HG02938 (cell line): ENCODE measurements around the gene ERI2.

Source experiments
- ATAC-seq: cut with Tn5 transposase; IDR thresholded peaks from one replicate; pipeline ENCODE4 v1.9.1; 2021; ENCODE audit warnings: mild to moderate bottlenecking, moderate library complexity; ENCODE audit not compliant: unreplicated experiment

ERI2 gene, protein sequence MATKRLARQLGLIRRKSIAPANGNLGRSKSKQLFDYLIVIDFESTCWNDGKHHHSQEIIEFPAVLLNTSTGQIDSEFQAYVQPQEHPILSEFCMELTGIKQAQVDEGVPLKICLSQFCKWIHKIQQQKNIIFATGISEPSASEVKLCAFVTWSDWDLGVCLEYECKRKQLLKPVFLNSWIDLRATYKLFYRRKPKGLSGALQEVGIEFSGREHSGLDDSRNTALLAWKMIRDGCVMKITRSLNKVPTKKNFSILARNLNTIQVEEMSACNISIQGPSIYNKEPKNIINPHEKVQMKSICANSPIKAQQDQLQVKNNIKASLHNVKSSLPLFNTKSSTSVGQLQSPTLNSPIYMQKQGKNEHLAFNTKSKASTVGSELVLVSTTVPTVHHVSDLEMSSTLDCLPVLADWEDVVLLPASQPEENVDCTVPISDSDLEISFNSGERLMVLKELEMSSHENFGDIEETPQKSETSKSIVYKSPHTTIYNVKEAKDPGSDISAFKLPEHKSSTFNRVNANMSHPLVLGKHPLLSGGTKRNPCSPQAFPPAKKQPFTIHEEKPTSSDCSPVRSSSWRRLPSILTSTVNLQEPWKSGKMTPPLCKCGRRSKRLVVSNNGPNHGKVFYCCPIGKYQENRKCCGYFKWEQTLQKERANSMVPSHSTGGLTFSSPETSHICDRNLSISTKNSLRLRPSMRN

DNA sequence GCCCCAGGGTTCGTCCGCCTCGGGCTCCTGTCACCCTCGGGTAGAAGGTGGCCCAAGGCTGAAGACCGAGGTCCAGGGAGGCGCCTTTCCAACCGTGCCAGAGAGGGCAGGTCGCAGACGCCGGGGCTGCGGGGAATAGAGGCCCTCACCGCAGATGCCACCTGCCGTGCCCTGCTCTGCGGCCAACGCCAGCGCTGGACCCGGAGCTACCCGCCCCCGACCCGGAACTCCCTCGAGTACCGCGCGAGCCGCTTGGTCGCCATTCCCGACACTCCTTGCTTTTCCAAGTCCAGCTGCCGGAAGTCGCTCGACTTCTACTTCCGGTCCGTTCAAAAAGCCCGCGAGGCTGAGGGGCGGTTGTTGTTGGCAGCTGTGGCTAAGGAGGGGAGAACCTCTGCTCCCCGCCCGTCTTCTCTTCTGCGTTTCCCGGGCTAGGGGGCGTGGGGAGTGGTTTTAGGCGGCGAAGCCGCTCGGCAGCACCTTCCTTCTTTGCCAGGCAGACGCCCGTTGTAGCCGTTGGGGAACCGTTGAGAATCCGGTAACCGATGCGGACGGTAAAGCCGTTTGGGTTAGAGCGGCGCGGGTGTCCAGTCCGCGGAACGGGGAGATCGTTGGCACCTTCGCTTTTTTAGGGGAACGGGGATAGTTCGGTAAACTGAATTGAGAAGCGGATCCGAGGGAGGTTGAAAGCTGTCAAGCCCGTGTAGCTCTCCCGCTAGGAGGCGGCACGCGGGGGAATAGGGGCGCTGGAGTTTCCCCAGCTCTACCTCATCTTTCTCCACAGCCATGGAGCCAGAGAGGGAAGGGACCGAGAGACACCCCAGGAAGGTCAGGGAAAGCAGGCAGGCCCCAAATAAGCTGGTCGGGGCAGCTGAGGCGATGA lies at the start of gene ERI2, which contains the start of gene REXO5:
ERI2 (minus strand) TSS at position 305 of the 883 bp plus-strand sequence; CDS start at position 263, 42 bp downstream.
REXO5 (plus strand) TSS at position 360 of the 883 bp plus-strand sequence; CDS start at position 787, 427 bp downstream.
- ATAC-seq = peak; percentile 80

DNA sequence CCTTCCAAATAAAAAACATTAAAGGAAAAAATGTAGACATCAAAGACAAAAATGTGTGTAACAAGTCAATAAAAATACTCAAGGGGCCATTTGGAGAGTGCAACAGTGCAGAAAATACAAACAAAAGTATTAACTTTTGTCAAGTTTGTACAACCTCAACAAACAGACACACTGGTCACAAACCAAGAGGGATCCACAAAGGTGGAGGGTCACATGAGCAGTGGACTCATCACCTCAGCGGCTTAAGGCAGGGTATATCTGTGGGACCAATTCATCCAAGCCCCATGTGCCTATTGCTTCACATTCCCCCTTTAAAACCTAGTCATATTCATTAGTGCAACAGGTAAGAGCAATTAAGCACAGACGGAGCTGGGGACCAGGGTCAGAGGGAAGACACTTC lies 48.7 kb upstream of the ERI2 start:
- ATAC-seq = no peak

- no peak for ATAC-seq
Measured at GRCh38 chr16:20853981-20854620, 47.8 kb upstream of the ERI2 start.

DNA sequence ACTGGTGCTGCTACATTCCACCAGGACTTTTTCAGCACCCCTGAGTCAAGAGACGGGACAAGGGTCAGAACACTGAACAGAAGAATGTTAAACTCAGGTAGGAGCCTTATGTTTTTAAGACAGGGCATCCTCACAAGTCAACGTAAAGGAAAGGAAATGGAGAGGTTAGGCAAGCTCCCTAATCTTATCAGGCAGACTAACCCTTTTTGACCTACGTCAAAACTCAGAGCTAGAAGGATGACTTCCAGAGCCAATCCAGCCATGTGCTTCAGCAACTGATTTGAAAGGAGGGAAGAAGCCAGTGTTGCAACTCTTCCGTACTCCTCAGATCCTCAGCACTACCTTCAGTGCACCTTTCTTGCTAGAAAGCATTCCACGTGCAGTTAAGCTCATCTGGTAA lies 46.9 kb upstream of the ERI2 start:
- ATAC-seq = no peak

GRCh38 chr16:20851601-20852000 lies 45.3 kb upstream of the ERI2 start:
- ATAC-seq = no peak

DNA sequence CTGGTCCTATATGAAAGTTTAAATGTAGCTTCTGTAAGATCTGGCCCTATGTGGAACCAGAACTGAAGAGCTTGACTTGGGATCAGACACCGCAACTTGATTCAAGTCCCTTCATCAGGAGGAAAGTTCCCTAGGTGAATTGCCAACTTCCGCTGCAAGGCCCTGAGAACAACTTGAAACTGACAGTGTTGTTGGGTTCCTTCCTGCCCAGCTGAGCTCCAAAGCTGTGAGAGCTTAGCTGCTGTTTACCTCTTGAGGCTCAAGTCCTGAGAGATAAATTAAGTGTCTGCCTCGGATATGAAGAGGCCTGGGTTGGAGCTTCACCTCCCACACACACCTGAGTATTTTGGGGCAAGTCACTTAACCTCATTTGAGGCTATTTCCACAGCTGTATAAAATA lies 44.7 kb upstream of the ERI2 start:
- no peak for ATAC-seq

DNA sequence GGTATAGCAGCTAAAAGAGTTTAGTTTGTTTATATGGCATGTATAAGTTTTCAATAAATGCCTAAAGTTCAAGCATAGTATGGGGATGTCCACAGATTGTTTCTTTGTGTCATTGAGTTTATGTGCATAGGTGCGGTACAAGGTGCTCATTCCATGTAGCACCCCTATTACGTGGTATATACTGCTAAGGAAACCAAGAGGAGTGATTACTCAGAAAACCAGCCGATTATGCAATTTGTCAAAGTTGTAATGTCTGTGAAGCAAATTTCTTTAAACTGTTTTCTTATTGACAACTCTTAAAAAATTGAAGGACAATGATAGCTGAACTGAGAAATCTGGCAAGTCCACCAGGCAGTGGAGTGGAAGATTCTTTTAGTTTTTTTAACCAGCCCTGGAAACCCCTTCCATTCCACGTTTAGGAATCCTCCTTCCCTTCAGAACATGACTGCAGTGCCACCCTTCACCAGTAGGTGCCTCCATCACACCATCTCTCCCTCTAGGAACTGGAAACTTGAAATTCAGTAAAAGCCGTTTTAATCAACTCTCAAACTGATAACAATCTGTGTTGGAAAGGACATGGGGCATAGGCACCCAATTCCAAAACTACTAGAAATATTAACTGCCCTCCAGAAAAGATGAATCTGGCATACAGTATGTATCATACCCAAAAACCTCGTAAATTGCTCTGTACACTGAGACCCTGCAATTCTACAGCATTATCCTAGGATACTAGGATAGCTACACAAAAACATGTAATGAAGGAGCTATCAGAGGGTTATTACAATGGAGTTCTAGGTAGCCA lies 43.5 kb upstream of the ERI2 start:
- ATAC-seq = no peak

DNA sequence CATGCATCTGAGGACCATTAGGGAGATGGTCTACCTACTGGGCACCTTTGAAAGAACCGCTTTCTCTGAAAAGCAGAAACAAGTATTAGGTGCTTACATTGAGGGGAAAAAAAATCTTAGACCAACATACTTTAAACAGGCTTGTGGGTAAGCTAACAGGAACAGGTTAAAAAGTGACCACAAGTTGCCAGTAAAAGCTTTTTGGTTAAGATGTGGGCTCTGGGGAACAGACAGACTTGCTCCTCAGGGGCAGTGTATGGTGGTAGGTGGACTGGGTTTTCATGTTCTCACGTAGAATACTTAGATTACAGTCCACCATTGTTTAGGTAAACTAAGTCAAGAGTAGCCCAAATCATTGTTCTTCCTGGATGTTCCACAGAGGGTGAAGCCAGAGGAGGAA lies 41.3 kb upstream of the ERI2 start:
- no peak for ATAC-seq

- ATAC-seq = no peak
Measured at GRCh38 chr16:20846551-20846950, 40.3 kb upstream of the ERI2 start.

GRCh38 chr16:20846030-20846429 lies 39.8 kb upstream of the ERI2 start:
- ATAC-seq = no peak

DNA sequence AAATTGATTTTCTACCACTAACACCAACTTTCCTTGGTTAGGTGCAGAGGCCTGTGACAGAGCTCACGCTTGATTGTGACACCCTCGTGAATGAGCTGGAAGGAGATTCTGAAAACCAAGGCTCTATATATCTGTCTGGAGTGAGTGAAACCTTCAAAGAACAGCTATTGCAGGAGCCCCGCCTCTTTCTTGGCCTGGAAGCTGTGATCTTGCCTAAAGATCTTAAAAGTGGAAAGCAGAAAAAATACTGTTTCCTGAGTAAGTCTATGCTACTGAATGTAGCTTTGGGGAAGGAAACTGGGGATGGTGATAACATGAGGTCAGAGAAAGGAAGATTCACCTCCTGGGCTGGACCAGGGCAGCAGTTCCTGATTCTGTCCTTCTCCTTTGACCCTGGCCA lies 38.3 kb upstream of the ERI2 start:
- ATAC-seq = no peak

DNA sequence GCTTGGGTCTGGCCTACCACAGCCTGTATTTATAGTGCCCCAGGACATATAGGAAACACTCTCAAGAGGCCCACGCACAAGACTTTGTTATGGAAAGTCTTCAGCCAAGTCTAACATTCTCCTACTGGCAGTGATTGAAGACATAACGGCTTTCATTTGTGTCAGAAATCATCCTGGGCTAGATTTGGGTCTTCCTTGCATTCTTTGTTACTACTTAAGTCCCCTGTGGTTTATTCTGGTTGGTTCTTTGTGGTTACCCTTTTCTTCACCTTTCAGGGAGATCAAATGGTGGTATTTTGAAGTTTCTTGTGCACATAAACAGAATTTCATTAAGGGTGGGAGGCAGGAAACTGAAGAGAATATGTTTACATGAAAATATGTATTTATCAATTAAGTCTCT lies 37.8 kb upstream of the ERI2 start:
- ATAC-seq = no peak

DNA sequence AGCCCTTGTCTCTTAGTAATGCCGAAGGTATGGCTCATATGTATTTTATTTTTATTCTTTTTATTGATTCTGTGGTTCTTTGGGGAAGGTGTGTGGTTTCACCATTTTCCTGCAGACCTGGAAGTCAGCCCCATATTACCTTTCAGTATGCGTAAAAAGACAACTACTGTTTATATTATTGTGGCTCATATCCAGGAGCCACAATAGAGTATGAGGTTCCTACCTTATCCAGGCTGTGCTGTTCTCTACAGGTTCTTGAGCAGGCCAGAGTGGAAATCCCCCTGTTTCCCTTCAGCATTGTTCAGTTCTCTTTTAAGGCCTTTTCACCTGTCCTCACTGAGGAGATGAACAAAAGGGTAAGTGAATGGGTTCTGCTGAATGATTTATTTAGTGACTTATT lies 33.2 kb upstream of the ERI2 start:
- no peak for ATAC-seq

DNA sequence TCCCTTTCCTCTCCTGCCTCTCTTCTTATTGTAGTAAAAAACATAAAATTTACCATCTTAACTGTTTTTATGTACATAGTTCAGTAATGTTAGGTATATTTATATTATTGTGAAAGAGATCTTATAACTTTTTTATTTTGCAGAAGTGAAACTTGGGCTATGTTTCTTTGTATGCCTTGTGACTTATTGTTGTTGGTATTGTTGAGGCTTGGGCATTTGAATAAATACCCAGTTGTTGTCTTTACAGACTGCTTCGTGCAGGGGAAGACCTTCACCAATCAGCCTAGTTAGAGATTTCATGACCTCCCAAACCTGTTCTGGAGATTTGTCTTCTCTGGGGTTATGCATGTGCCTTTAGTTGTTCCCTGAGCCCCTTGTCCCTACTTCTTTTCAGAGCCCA lies 32.0 kb upstream of the ERI2 start:
- ATAC-seq = no peak

GRCh38 chr16:20833086-20833485 lies 26.8 kb upstream of the ERI2 start:
- ATAC-seq = no peak

DNA sequence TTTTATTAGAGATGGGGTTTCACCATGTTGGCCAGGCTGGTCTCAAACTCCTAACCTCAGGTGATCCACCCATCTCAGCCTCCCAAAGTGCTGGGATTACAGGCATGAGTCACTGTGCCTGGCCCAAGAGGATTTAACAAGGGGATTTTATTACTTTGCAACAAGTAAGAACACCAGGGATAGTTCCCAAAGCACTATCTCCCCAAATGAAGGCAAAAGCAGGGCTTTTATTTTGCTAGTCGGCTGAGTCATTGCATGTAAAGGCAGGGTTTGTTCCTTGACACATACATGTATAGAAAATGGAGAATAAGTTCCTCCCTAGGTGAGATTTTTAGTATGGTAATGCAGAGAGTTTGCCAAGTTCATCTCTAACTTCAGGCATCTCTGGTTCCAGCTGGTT lies 24.1 kb upstream of the ERI2 start:
- ATAC-seq = no peak

DNA sequence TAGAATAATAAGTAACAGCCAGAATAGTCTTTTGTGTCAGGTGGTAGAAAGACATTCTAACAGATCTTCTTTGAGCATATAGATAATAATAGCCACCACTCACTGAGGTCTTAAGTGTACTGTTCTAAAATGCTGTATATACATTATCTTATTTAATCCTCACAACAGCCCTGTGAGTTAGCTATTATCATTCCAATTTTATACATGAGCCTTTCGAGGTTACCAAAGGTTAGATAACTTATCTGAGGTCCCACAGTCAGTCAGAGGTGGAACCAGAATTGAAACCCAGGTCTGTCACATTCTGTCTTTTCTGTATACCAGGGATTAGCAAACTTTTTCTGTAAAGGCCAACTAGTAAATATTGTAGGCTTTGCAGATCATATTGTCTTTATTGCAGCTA lies 23.3 kb upstream of the ERI2 start:
- ATAC-seq = no peak

DNA sequence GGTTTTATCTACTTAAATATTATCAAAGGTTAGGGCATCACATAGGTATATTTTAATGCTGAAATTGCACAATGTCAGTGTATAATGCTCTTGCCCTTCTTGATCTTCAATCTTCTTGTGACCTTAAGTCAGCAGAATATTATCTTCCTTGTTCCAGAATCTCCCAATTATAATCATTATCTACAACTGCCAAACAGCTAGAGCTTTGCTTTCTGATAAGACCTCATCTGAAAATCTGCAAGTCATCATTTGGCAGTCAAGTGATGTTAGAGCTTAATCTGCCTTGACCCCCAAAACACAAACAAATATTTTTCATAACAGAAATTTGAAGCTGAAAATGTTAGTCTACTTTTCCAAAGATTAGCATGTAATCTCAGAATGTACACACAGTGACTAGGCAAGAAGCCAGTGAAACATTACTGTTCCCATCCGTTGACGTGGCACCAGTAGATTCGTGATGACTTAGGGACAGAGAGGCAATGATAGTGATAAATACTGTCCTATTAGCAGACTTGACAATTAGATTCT lies 19.8 kb upstream of the ERI2 start:
- ATAC-seq = no peak

- no peak for ATAC-seq
Measured at GRCh38 chr16:20822521-20823325, 16.5 kb upstream of the ERI2 start.
